Neural cell (in vitro differentiated cells): ENCODE data around the gene EFCAB8. TPM values are rescaled to one million over a fixed set of nuclear protein-coding genes. Genes with fewer than 3 reads are reported as not detected.

Experiments used
- H2AFZ ChIP-seq: fragments of 200-600, 300-800 bp; sonication (generic), shearing (Covaris generic); 2 replicates; pipeline ENCODE4 v1.6.0; 2014; ENCODE audit warnings: low read depth, mild to moderate bottlenecking, antibody characterized with exemption, low read length, moderate library complexity
- H3F3A ChIP-seq: fragments of 200-600 bp; shearing (Covaris generic); 2 replicates; pipeline ENCODE4 v1.6.1; 2016; ENCODE audit warnings: mild to moderate bottlenecking, moderate library complexity, mixed read lengths, antibody characterized with exemption, low read length; ENCODE audit not compliant: insufficient read depth, poor library complexity, severe bottlenecking
- H3K27ac ChIP-seq: fragments of 200-600, 300-800 bp; sonication (generic), shearing (Covaris generic); 2 replicates; pipeline ENCODE4 v1.5.1; 2014; ENCODE audit warnings: mild to moderate bottlenecking, low read length, moderate library complexity
- H3K27me3 ChIP-seq: fragments of 300-800, 200-600 bp; sonication (generic), shearing (Covaris generic); 2 replicates; pipeline ENCODE4 v1.6.0; 2014; ENCODE audit warnings: mild to moderate bottlenecking, low read depth, low read length, moderate library complexity; ENCODE audit not compliant: insufficient read depth
- H3K36me3 ChIP-seq: fragments of 300-800, 200-600 bp; sonication (generic), shearing (Covaris generic); 2 replicates; pipeline ENCODE4 v1.5.1; 2014; ENCODE audit warnings: mild to moderate bottlenecking, antibody characterized with exemption, low read length, moderate library complexity; ENCODE audit not compliant: insufficient read depth
- H3K4me2 ChIP-seq: fragments of 300-800, 200-600 bp; sonication (generic), shearing (Covaris generic); 2 replicates; pipeline ENCODE4 v1.6.0; 2014; ENCODE audit warnings: mild to moderate bottlenecking, low read length
- H3K4me3 ChIP-seq: fragments of 300-800, 200-600 bp; sonication (generic), shearing (Covaris generic); 2 replicates; pipeline ENCODE4 v1.5.1; 2014; ENCODE audit warnings: mild to moderate bottlenecking, low read length, moderate library complexity
- H3K79me2 ChIP-seq: fragments of 200-600 bp; shearing (Covaris generic); replicated peaks from 2 replicates; pipeline ENCODE4 v1.6.0; 2014; ENCODE audit warnings: mild to moderate bottlenecking, low read length, moderate library complexity; ENCODE audit not compliant: insufficient read depth
- H3K9ac ChIP-seq: fragments of 300-800, 200-600 bp; sonication (generic), shearing (Covaris generic); 2 replicates; pipeline ENCODE4 v1.6.1; 2016; ENCODE audit warnings: mild to moderate bottlenecking, low read length, mixed read lengths
- H3K9me2 ChIP-seq: fragments of 200-600 bp; shearing (Covaris generic); 2 replicates; pipeline ENCODE4 v1.6.1; 2016; ENCODE audit warnings: mild to moderate bottlenecking, low read length, mixed read lengths; ENCODE audit not compliant: insufficient read depth
- H3K9me3 ChIP-seq: fragments of 200-600, 300-800 bp; sonication (generic), shearing (Covaris generic); 2 replicates; pipeline ENCODE4 v1.6.1; 2016; ENCODE audit warnings: mild to moderate bottlenecking, mixed run types, low read length, moderate library complexity, mixed read lengths
- H4K20me1 ChIP-seq: fragments of 200-600 bp; shearing (Covaris generic); 2 replicates; pipeline ENCODE4 v1.6.1; 2016; ENCODE audit warnings: mild to moderate bottlenecking, mixed run types; ENCODE audit not compliant: insufficient read depth
- EP300 ChIP-seq: fragments of 450-650 bp; conservative IDR thresholded peaks from 2 replicates; pipeline ENCODE4 v1.6.1; 2014; ENCODE audit warnings: antibody characterized with exemption, mild to moderate bottlenecking, moderate library complexity; ENCODE audit not compliant: poor library complexity, severe bottlenecking
- EZH2 ChIP-seq: fragments of 200-600, 300-800 bp; shearing (Covaris generic), sonication (generic); IDR thresholded peaks from 2 replicates; pipeline ENCODE4 v1.6.1; 2014; ENCODE audit warnings: antibody characterized with exemption, low read length, borderline replicate concordance, mild to moderate bottlenecking; ENCODE audit not compliant: insufficient read depth, poor library complexity, severe bottlenecking
- MXI1 ChIP-seq: fragments of 450-650 bp; conservative IDR thresholded peaks from 2 replicates; pipeline ENCODE4 v1.6.1; 2014; ENCODE audit warnings: antibody characterized with exemption, mild to moderate bottlenecking; ENCODE audit not compliant: poor library complexity, severe bottlenecking
- POLR2AphosphoS5 ChIP-seq: IDR thresholded peaks from 2 replicates; pipeline ENCODE4 v1.6.1; 2012
- RAD21 ChIP-seq: fragments of 450-650 bp; conservative IDR thresholded peaks from 2 replicates; pipeline ENCODE4 v1.6.1; 2014; ENCODE audit warnings: antibody characterized with exemption, mild to moderate bottlenecking, moderate library complexity
- SMC3 ChIP-seq: fragments of 450-650 bp; conservative IDR thresholded peaks from 2 replicates; pipeline ENCODE4 v1.6.1; 2014; ENCODE audit warnings: antibody characterized with exemption, mild to moderate bottlenecking, moderate library complexity; ENCODE audit not compliant: poor library complexity
- TAF1 ChIP-seq: IDR thresholded peaks from 2 replicates; pipeline ENCODE4 v1.6.1; 2012; ENCODE audit warnings: low read depth
- polyA plus RNA-seq: library from polyadenylated mRNA; depleted of rRNA; stranded (reverse); fragments of >200 nt; gene quantifications from 2 replicates; pipeline ENCODE4 v1.2.3, GENCODE V29; 2014
- TF ChIP-seq, protein P1 (sequence below): IDR thresholded peaks from 2 replicates; pipeline ENCODE4 v1.6.1; 2012; ENCODE audit warnings: borderline replicate concordance
- TF ChIP-seq, protein P2 (sequence below): fragments of 450-650 bp; IDR thresholded peaks from 2 replicates; pipeline ENCODE4 v1.5.1; 2014; ENCODE audit warnings: antibody characterized with exemption, mild to moderate bottlenecking, moderate library complexity; ENCODE audit not compliant: poor library complexity, severe bottlenecking

Gene EFCAB8
- polyA plus RNA-seq, 1 donor from 2014 or later: not detected

DNA sequence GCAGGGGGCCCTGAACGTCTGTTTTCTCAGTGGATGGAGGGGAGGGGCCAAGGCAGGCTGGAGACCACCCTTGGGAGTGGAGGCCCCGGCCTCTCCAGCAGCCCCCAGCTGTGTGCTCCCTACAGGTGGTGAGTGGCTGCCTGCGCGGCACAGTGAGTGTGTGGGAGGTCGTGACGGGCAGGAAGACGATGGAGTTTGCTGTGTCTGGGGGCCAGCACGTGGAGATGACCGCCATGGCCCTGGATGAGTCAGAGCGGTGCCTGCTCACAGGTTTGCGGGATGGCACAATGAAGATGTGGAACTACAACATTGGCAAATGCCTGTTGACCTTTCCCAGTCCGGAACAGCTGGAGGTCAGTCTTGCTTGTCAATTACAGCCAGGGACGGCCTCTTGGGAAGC, 52.6 kb downstream of the EFCAB8 start:
- no peak overlapping the region for H3K27ac ChIP-seq
- no peak overlapping the region for H3K4me3 ChIP-seq
- no peaks in the 10 kb centered on the region for H3K36me3 ChIP-seq
- no peak overlapping the region for H3K4me2 ChIP-seq
- no peak overlapping the region for H2AFZ ChIP-seq
- no peak overlapping the region for H3K9ac ChIP-seq
- no peaks in the 10 kb centered on the region for H3K79me2 ChIP-seq
- H3K9me3 ChIP-seq: no peaks in the 10 kb centered on the region
- H3F3A ChIP-seq: no peaks in the 10 kb centered on the region
- no peaks in the 10 kb centered on the region for H4K20me1 ChIP-seq
- no peaks in the 10 kb centered on the region for H3K9me2 ChIP-seq
- no peaks in the 10 kb centered on the region for H3K27me3 ChIP-seq
- no peak for TF ChIP-seq SMC3
- TF ChIP-seq RAD21: no peak
- no peak for TF ChIP-seq POLR2AphosphoS5
- TF ChIP-seq, protein P1, sequence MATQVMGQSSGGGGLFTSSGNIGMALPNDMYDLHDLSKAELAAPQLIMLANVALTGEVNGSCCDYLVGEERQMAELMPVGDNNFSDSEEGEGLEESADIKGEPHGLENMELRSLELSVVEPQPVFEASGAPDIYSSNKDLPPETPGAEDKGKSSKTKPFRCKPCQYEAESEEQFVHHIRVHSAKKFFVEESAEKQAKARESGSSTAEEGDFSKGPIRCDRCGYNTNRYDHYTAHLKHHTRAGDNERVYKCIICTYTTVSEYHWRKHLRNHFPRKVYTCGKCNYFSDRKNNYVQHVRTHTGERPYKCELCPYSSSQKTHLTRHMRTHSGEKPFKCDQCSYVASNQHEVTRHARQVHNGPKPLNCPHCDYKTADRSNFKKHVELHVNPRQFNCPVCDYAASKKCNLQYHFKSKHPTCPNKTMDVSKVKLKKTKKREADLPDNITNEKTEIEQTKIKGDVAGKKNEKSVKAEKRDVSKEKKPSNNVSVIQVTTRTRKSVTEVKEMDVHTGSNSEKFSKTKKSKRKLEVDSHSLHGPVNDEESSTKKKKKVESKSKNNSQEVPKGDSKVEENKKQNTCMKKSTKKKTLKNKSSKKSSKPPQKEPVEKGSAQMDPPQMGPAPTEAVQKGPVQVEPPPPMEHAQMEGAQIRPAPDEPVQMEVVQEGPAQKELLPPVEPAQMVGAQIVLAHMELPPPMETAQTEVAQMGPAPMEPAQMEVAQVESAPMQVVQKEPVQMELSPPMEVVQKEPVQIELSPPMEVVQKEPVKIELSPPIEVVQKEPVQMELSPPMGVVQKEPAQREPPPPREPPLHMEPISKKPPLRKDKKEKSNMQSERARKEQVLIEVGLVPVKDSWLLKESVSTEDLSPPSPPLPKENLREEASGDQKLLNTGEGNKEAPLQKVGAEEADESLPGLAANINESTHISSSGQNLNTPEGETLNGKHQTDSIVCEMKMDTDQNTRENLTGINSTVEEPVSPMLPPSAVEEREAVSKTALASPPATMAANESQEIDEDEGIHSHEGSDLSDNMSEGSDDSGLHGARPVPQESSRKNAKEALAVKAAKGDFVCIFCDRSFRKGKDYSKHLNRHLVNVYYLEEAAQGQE: no peak
- TF ChIP-seq TAF1: no peak
- TF ChIP-seq, protein P2, sequence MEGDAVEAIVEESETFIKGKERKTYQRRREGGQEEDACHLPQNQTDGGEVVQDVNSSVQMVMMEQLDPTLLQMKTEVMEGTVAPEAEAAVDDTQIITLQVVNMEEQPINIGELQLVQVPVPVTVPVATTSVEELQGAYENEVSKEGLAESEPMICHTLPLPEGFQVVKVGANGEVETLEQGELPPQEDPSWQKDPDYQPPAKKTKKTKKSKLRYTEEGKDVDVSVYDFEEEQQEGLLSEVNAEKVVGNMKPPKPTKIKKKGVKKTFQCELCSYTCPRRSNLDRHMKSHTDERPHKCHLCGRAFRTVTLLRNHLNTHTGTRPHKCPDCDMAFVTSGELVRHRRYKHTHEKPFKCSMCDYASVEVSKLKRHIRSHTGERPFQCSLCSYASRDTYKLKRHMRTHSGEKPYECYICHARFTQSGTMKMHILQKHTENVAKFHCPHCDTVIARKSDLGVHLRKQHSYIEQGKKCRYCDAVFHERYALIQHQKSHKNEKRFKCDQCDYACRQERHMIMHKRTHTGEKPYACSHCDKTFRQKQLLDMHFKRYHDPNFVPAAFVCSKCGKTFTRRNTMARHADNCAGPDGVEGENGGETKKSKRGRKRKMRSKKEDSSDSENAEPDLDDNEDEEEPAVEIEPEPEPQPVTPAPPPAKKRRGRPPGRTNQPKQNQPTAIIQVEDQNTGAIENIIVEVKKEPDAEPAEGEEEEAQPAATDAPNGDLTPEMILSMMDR: no peak
- no peak for TF ChIP-seq EZH2
- TF ChIP-seq MXI1: no peak
- no peak for TF ChIP-seq EP300

DNA sequence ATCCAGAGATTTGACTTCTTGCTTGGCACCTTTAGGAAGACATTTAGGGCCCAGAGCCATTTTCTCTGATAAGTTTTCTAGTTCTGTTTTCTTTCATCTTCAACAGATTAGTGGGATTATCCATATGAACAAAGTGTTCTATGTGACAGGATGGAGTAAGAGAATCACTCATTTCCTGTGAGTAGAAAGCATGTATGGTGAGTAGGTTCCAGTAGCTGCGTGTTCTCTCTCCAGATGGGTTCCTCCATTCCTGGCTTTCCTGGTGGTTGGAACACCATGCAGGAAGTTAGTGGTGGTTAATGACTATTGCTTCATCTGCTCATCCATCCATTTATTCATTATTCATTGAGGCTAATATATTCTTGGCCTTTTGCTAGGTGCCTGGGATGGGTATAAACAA, 54.0 kb downstream of the EFCAB8 start:
- Histone ChIP-seq H3K4me2 (no peak overlapping the region), H3K9me2 (no peaks in the 10 kb centered on the region), H3K27me3 (no peaks in the 10 kb centered on the region), H3F3A (no peaks in the 10 kb centered on the region), H3K79me2 (no peaks in the 10 kb centered on the region), H3K9ac (no peak overlapping the region), H2AFZ (no peak overlapping the region), H3K9me3 (no peaks in the 10 kb centered on the region), H3K36me3 (no peaks in the 10 kb centered on the region), H4K20me1 (no peaks in the 10 kb centered on the region), H3K4me3 (no peak overlapping the region), H3K27ac (no peak overlapping the region)
- no peak for TF ChIP-seq EP300
- TF ChIP-seq TAF1: no peak
- no peak for TF ChIP-seq EZH2

DNA sequence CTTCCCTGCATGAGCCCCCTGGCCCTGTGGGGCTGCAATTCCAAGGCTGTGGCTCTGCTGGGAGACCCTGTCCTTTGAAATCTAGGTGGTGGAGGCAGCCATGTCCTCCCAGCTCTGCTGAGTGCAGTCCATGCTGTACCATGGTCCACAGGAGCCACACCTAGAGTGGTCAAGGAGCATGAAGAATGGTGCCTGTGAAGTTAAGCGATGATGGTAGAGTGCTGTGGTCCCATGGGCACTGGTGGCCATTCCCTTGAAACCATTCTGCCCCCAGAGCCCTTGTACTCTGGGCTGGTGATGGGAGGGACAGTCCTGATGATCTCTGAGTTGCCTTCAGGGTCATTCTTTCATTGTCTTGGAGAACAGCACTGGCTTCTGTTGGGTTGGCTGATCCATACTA, 55.3 kb downstream of the EFCAB8 start:
- no peaks in the 10 kb centered on the region for H3K9me3 ChIP-seq
- no peak overlapping the region for H3K9ac ChIP-seq
- H3F3A ChIP-seq: no peaks in the 10 kb centered on the region
- no peak overlapping the region for H2AFZ ChIP-seq
- H3K79me2 ChIP-seq: no peaks in the 10 kb centered on the region
- H3K4me2 ChIP-seq: no peak overlapping the region
- no peaks in the 10 kb centered on the region for H3K36me3 ChIP-seq
- no peak overlapping the region for H3K4me3 ChIP-seq
- H3K27me3 ChIP-seq: no peaks in the 10 kb centered on the region
- TF ChIP-seq TAF1: no peak
- no peak for TF ChIP-seq RAD21
- TF ChIP-seq MXI1: no peak
- TF ChIP-seq, protein P2: no peak
- no peaks in the 10 kb centered on the region for H3K9me2 ChIP-seq
- no peaks in the 10 kb centered on the region for H4K20me1 ChIP-seq
- no peak overlapping the region for H3K27ac ChIP-seq
